ENCODE measurements around the gene APLP1. TPM values are rescaled to one million over a fixed set of nuclear protein-coding genes. Genes with fewer than 3 reads are reported as not detected.

APLP1 gene
- total and polyA plus RNA-seq, 2 experiments from 2014 or later: 10.6 to 16.8 TPM

GRCh38 chr19:35842666-35843272 lies 25.6 kb upstream of the APLP1 start:
- H3K79me2 ChIP-seq (ENCODE audit: insufficient read depth): no peaks in the 10 kb centered on the region
- H3K27ac ChIP-seq: no peak overlapping the region
- H3K4me3 ChIP-seq: no peak overlapping the region
- H3K4me1 ChIP-seq (ENCODE audit: insufficient read depth): no peaks in the 10 kb centered on the region
- H3F3A ChIP-seq (ENCODE audit: insufficient read depth): no peaks in the 10 kb centered on the region
- no peak overlapping the region for H3K4me2 ChIP-seq (ENCODE audit: unreplicated experiment)
- no peak overlapping the region for H2AFZ ChIP-seq
- H3K9me2 ChIP-seq (ENCODE audit: insufficient read depth): no peaks in the 10 kb centered on the region
- in situ Hi-C loops (cut with MboI): no loop called here
- TF ChIP-seq EZH2phosphoT487 (IDR thresholded peaks at IDR 0.05; ENCODE audit: insufficient read depth, low read depth) (no peak), EZH2 (IDR thresholded peaks at IDR 0.05; ENCODE audit: insufficient read depth, poor library complexity, severe bottlenecking) (no peak)
- H3K9ac ChIP-seq: no peak overlapping the region
- H3K9me3 ChIP-seq (ENCODE audit: low read depth): no peaks in the 10 kb centered on the region
- DNase-seq: no peak
- WGBS, 2 experiments (ENCODE audit: low coverage in 1 of 2, low lambda C conversion rate in 2 of 2, missing lambda C conversion rate in 2 of 2): 53 to 59% methylated on average over 4 of the region's 4 CpGs
- H3K27me3 ChIP-seq (replicated peaks; ENCODE audit: insufficient read depth): peaks cover 44% of the 10 kb centered on the region
- no peaks in the 10 kb centered on the region for H4K20me1 ChIP-seq (ENCODE audit: insufficient read depth)
- H3K36me3 ChIP-seq (ENCODE audit: low read depth): no peaks in the 10 kb centered on the region

- no peaks in the 10 kb centered on the region for H3K9me2 ChIP-seq (ENCODE audit: insufficient read depth)
- H3K4me2 ChIP-seq (ENCODE audit: unreplicated experiment): no peak overlapping the region
- no peaks in the 10 kb centered on the region for H4K20me1 ChIP-seq (ENCODE audit: insufficient read depth)
- no peak overlapping the region for H3K4me3 ChIP-seq
- no peaks in the 10 kb centered on the region for H3K36me3 ChIP-seq (ENCODE audit: low read depth)
- no peak overlapping the region for H3K9ac ChIP-seq
- no peaks in the 10 kb centered on the region for H3K4me1 ChIP-seq (ENCODE audit: insufficient read depth)
- DNase-seq: peak; percentile 18
- no peak overlapping the region for H3K27ac ChIP-seq
- in situ Hi-C loops (cut with MboI): no loop called here
- H2AFZ ChIP-seq: no peak overlapping the region
- 9 to 13% methylated on average over 30 to 35 of the region's 42 CpGs for WGBS, 2 experiments (ENCODE audit: low coverage in 1 of 2, low lambda C conversion rate in 2 of 2, missing lambda C conversion rate in 2 of 2)
- no peaks in the 10 kb centered on the region for H3F3A ChIP-seq (ENCODE audit: insufficient read depth)
- H3K9me3 ChIP-seq (ENCODE audit: low read depth): no peaks in the 10 kb centered on the region
- H3K79me2 ChIP-seq (ENCODE audit: insufficient read depth): no peaks in the 10 kb centered on the region
- no peak for TF ChIP-seq EZH2 (IDR thresholded peaks at IDR 0.05; ENCODE audit: insufficient read depth, poor library complexity, severe bottlenecking)
- TF ChIP-seq EZH2phosphoT487 (IDR thresholded peaks at IDR 0.05; ENCODE audit: insufficient read depth, low read depth): no peak
- peaks cover 49% of the 10 kb centered on the region for H3K27me3 ChIP-seq (replicated peaks; ENCODE audit: insufficient read depth)
These were observed 24.5 kb upstream of the APLP1 start for GRCh38 chr19:35843676-35844481.

- TF ChIP-seq EZH2phosphoT487 (IDR thresholded peaks at IDR 0.05; ENCODE audit: insufficient read depth, low read depth): no peak
- no peak for TF ChIP-seq EZH2 (IDR thresholded peaks at IDR 0.05; ENCODE audit: insufficient read depth, poor library complexity, severe bottlenecking)
- H3K4me3 ChIP-seq: no peak overlapping the region
- no peaks in the 10 kb centered on the region for H3K36me3 ChIP-seq (ENCODE audit: low read depth)
- WGBS, 2 experiments (ENCODE audit: low coverage in 1 of 2, low lambda C conversion rate in 2 of 2, missing lambda C conversion rate in 2 of 2): 55% methylated on average over 16 of the region's 16 CpGs
- H3K27me3 ChIP-seq (replicated peaks; ENCODE audit: insufficient read depth): peaks cover 54% of the 10 kb centered on the region
- no peaks in the 10 kb centered on the region for H3K9me3 ChIP-seq (ENCODE audit: low read depth)
- H3F3A ChIP-seq (ENCODE audit: insufficient read depth): no peaks in the 10 kb centered on the region
- H3K9me2 ChIP-seq (ENCODE audit: insufficient read depth): no peaks in the 10 kb centered on the region
- no peak overlapping the region for H3K4me2 ChIP-seq (ENCODE audit: unreplicated experiment)
- no peak overlapping the region for H3K27ac ChIP-seq
- H3K79me2 ChIP-seq (ENCODE audit: insufficient read depth): no peaks in the 10 kb centered on the region
- DNase-seq: no peak
- H3K4me1 ChIP-seq (ENCODE audit: insufficient read depth): no peaks in the 10 kb centered on the region
- no peak overlapping the region for H2AFZ ChIP-seq
- H3K9ac ChIP-seq: no peak overlapping the region
- in situ Hi-C loops (cut with MboI): no loop called here
- H4K20me1 ChIP-seq (ENCODE audit: insufficient read depth): no peaks in the 10 kb centered on the region
These were observed 23.7 kb upstream of the APLP1 start for GRCh38 chr19:35844482-35845214.

- no peak overlapping the region for H3K4me2 ChIP-seq (ENCODE audit: unreplicated experiment)
- H3K36me3 ChIP-seq (ENCODE audit: low read depth): no peaks in the 10 kb centered on the region
These were observed 22.9 kb upstream of the APLP1 start for GRCh38 chr19:35845215-35846037.

More at GRCh38 chr19:35845215-35846037, 22.9 kb upstream of the APLP1 start:
- Histone ChIP-seq H3K27ac (no peak overlapping the region), H3F3A (ENCODE audit: insufficient read depth) (no peaks in the 10 kb centered on the region), H3K4me1 (ENCODE audit: insufficient read depth) (no peaks in the 10 kb centered on the region), H4K20me1 (ENCODE audit: insufficient read depth) (no peaks in the 10 kb centered on the region), H3K9ac (no peak overlapping the region), H3K27me3 (replicated peaks; ENCODE audit: insufficient read depth) (peaks cover 61% of the 10 kb centered on the region), H3K9me2 (ENCODE audit: insufficient read depth) (no peaks in the 10 kb centered on the region), H2AFZ (no peak overlapping the region), H3K9me3 (ENCODE audit: low read depth) (no peaks in the 10 kb centered on the region), H3K4me3 (0 out of 2 replicates have a peak overlapping the region, but pooled peaks have one; percentile 22), H3K79me2 (ENCODE audit: insufficient read depth) (no peaks in the 10 kb centered on the region)
- WGBS, 2 experiments (ENCODE audit: low coverage in 1 of 2, low lambda C conversion rate in 2 of 2, missing lambda C conversion rate in 2 of 2): 5 to 6% methylated on average over 38 to 50 of the region's 63 CpGs
- peak; percentile 52 for DNase-seq
- in situ Hi-C loops (cut with MboI): no loop called here
- TF ChIP-seq EZH2phosphoT487 (IDR thresholded peaks at IDR 0.05; ENCODE audit: insufficient read depth, low read depth) (no peak), EZH2 (IDR thresholded peaks at IDR 0.05; ENCODE audit: insufficient read depth, poor library complexity, severe bottlenecking) (no peak)

All from GM23248 (cell line).